Osteocyte (in vitro differentiated cells): ENCODE data around the gene LIMS1. TPM values are rescaled to one million over a fixed set of nuclear protein-coding genes. Genes with fewer than 3 reads are reported as not detected.
"Not testable (repeated sequence)": the region's sequence is repeated elsewhere in the genome, so short reads cannot be mapped to it uniquely, and the experiment has no call there.

Experiments used
- DNase-seq: peaks from one replicate; pipeline ENCODE4 v3.0.0; 2021; ENCODE audit warnings: mixed read lengths; ENCODE audit not compliant: unreplicated experiment; ENCODE audit errors: extremely low spot score
- H3K27ac Mint-ChIP-seq: one replicate; pipeline ENCODE4 v1.8.0; 2021; ENCODE audit warnings: mild to moderate bottlenecking, mixed read lengths; ENCODE audit not compliant: unreplicated experiment
- H3K27me3 Mint-ChIP-seq: one replicate; pipeline ENCODE4 v1.8.0; 2021; ENCODE audit warnings: mixed read lengths; ENCODE audit not compliant: unreplicated experiment
- H3K36me3 Mint-ChIP-seq: one replicate; pipeline ENCODE4 v1.8.0; 2021; ENCODE audit warnings: mixed read lengths; ENCODE audit not compliant: unreplicated experiment
- H3K4me1 Mint-ChIP-seq: one replicate; pipeline ENCODE4 v1.8.0; 2021; ENCODE audit warnings: mixed read lengths; ENCODE audit not compliant: unreplicated experiment
- H3K4me3 Mint-ChIP-seq: one replicate; pipeline ENCODE4 v1.8.0; 2021; ENCODE audit warnings: mild to moderate bottlenecking, moderate library complexity, mixed read lengths; ENCODE audit not compliant: unreplicated experiment
- H3K9me3 Mint-ChIP-seq: one replicate; pipeline ENCODE4 v1.8.0; 2021; ENCODE audit warnings: mixed read lengths; ENCODE audit not compliant: unreplicated experiment
- CTCF ChIP-seq: fragments of 200-600 bp; sonication (generic); IDR thresholded peaks from 2 replicates; pipeline ENCODE4 v1.5.0; 2021; ENCODE audit warnings: antibody characterized with exemption, mild to moderate bottlenecking, moderate library complexity
- total RNA-seq: library from RNA; stranded (reverse); gene quantifications from 2 replicates; pipeline ENCODE4 v1.2.1, GENCODE V29; 2021

Gene LIMS1
- total RNA-seq, 1 donor from 2014 or later: 74.4 TPM

- Mint-ChIP-seq H3K9me3 (no peaks in the 10 kb centered on the region), H3K27ac (no peak overlapping the region), H3K27me3 (no peaks in the 10 kb centered on the region), H3K4me3 (no peak overlapping the region), H3K4me1 (peaks cover 94% of the 10 kb centered on the region), H3K36me3 (peaks cover 2% of the 10 kb centered on the region)
- DNase-seq: no peak
- no peak for TF ChIP-seq CTCF
These were observed 56.9 kb downstream of the LIMS1 start for GRCh38 chr2:108591163-108591562.

- Mint-ChIP-seq H3K27me3 (no peaks in the 10 kb centered on the region), H3K9me3 (no peaks in the 10 kb centered on the region), H3K36me3 (peaks cover 2% of the 10 kb centered on the region), H3K27ac (peak overlapping the region; percentile 95), H3K4me1 (peaks cover 84% of the 10 kb centered on the region), H3K4me3 (peak overlapping the region; percentile 4)
- DNase-seq: no peak
- peak; percentile 40 for TF ChIP-seq CTCF
These were observed 59.4 kb downstream of the LIMS1 start for GRCh38 chr2:108593547-108594098.

- peak overlapping the region; percentile 95 for H3K27ac Mint-ChIP-seq
- H3K4me3 Mint-ChIP-seq: peak overlapping the region; percentile 7
- peaks cover 2% of the 10 kb centered on the region for H3K36me3 Mint-ChIP-seq
- H3K27me3 Mint-ChIP-seq: no peaks in the 10 kb centered on the region
- no peak for DNase-seq
- H3K4me1 Mint-ChIP-seq: peaks cover 79% of the 10 kb centered on the region
- TF ChIP-seq CTCF: no peak
- H3K9me3 Mint-ChIP-seq: peaks cover 3% of the 10 kb centered on the region
These were observed 60.1 kb downstream of the LIMS1 start for GRCh38 chr2:108594132-108594981.

GRCh38 chr2:108594982-108595464 is 60.8 kb downstream of the LIMS1 start:
- no peak overlapping the region for H3K4me3 Mint-ChIP-seq
- peaks cover 5% of the 10 kb centered on the region for H3K9me3 Mint-ChIP-seq
- peaks cover 72% of the 10 kb centered on the region for H3K4me1 Mint-ChIP-seq
- no peaks in the 10 kb centered on the region for H3K27me3 Mint-ChIP-seq
- no peak for DNase-seq
- H3K36me3 Mint-ChIP-seq: peaks cover 2% of the 10 kb centered on the region
- TF ChIP-seq CTCF: no peak
- peak overlapping the region; percentile 95 for H3K27ac Mint-ChIP-seq

GRCh38 chr2:108595771-108596170 is 61.5 kb downstream of the LIMS1 start:
- DNase-seq, H3K27me3 Mint-ChIP-seq, H3K36me3 Mint-ChIP-seq, H3K4me3 Mint-ChIP-seq, H3K9me3 Mint-ChIP-seq: not testable (repeated sequence)
- Mint-ChIP-seq H3K27ac (peak overlapping the region; percentile 95), H3K4me1 (peaks cover 65% of the 10 kb centered on the region)
